Liver (tissue), 9 donors: ENCODE data around the gene FOXO6. TPM values are rescaled to one million over a fixed set of nuclear protein-coding genes. Genes with fewer than 3 reads are reported as not detected.

Experiments
- DNase-seq: peaks from one replicate; pipeline ENCODE4 v3.0.0-alpha.2; 2017; ENCODE audit warnings: low spot score
- H3K27ac ChIP-seq, 2 donors: one replicate each; pipeline ENCODE4 v1.7.0; 2013; ENCODE audit warnings: inconsistent platforms in 2 of 2, low read length in 2 of 2, control low read depth in 1 of 2, low read depth in 1 of 2, mild to moderate bottlenecking in 1 of 2
- H3K27me3 ChIP-seq, 4 donors: one replicate each; pipeline versions ENCODE4 v1.6.1 to v1.7.0; 2013; ENCODE audit warnings: low read length in 3 of 4, inconsistent platforms in 1 of 4, mild to moderate bottlenecking in 1 of 4, moderate library complexity in 1 of 4; ENCODE audit not compliant: control insufficient read depth in 4 of 4, insufficient read depth in 4 of 4
- H3K36me3 ChIP-seq, 4 donors: one replicate each; pipeline versions ENCODE4 v1.6.1 to v1.7.0; 2013; ENCODE audit warnings: low read length in 3 of 4, mild to moderate bottlenecking in 3 of 4, low read depth in 1 of 4, moderate library complexity in 1 of 4; ENCODE audit not compliant: control insufficient read depth in 4 of 4, insufficient read depth in 3 of 4
- H3K4me1 ChIP-seq, 4 donors: one replicate each; pipeline versions ENCODE4 v1.6.1 to v1.7.0; 2013; ENCODE audit warnings: low read length in 3 of 4, mild to moderate bottlenecking in 3 of 4, moderate library complexity in 1 of 4; ENCODE audit not compliant: control insufficient read depth in 4 of 4, insufficient read depth in 4 of 4
- H3K4me3 ChIP-seq, 3 donors: one replicate each; pipeline versions ENCODE4 v1.6.1 to v1.7.0; 2013; ENCODE audit warnings: low read length in 3 of 3, control low read depth in 1 of 3, low read depth in 1 of 3, mild to moderate bottlenecking in 1 of 3
- H3K9ac ChIP-seq, 2 donors: one replicate each; pipeline ENCODE4 v1.7.0; 2013; ENCODE audit warnings: low read length in 2 of 2, mild to moderate bottlenecking in 2 of 2, moderate library complexity in 2 of 2, control low read depth in 1 of 2, low read depth in 1 of 2
- H3K9me3 ChIP-seq, 4 donors: one replicate each; pipeline versions ENCODE4 v1.6.1 to v1.7.0; 2013; ENCODE audit warnings: low read length in 3 of 4; ENCODE audit not compliant: control insufficient read depth in 4 of 4
- ATF3 ChIP-seq: IDR thresholded peaks from 2 replicates; pipeline ENCODE4 v1.6.1; 2016; ENCODE audit warnings: antibody characterized with exemption
- CTCF ChIP-seq: fragments of 150-350 bp; IDR thresholded peaks from 2 replicates; pipeline ENCODE4 v1.5.1; 2017; ENCODE audit warnings: improper control_type of control experiment, low read depth, low read length; ENCODE audit not compliant: missing input control
- EGR1 ChIP-seq, 2 donors: IDR thresholded peaks; 2 replicates each; pipeline ENCODE4 v1.6.1; 2016 to 2018; ENCODE audit warnings: antibody characterized with exemption in 2 of 2, low read depth in 2 of 2
- FOXA1 ChIP-seq: IDR thresholded peaks from 2 replicates; pipeline ENCODE4 v1.6.1; 2016; ENCODE audit warnings: antibody characterized with exemption
- FOXA2 ChIP-seq: IDR thresholded peaks from 2 replicates; pipeline ENCODE4 v1.6.1; 2016; ENCODE audit warnings: antibody characterized with exemption
- GABPA ChIP-seq, 2 donors: IDR thresholded peaks in 1 of 2; conservative IDR thresholded peaks in 1 of 2; 2 replicates each; pipeline ENCODE4 v1.6.1; 2016; ENCODE audit warnings: antibody characterized with exemption in 2 of 2, mild to moderate bottlenecking in 1 of 2, moderate library complexity in 1 of 2
- HNF4G ChIP-seq: IDR thresholded peaks from 2 replicates; pipeline ENCODE4 v1.6.1; 2016; ENCODE audit warnings: antibody characterized with exemption
- JUND ChIP-seq, 2 donors: IDR thresholded peaks; 2 replicates each; pipeline ENCODE4 v1.6.1; 2016; ENCODE audit warnings: antibody characterized with exemption in 2 of 2
- MAX ChIP-seq: IDR thresholded peaks from 2 replicates; pipeline ENCODE4 v1.6.1; 2016; ENCODE audit warnings: antibody characterized with exemption
- NR2F2 ChIP-seq: IDR thresholded peaks from 2 replicates; pipeline ENCODE4 v1.6.1; 2016; ENCODE audit warnings: antibody characterized with exemption
- RAD21 ChIP-seq, 2 donors: IDR thresholded peaks; 2 replicates each; pipeline ENCODE4 v1.6.1; 2016; ENCODE audit warnings: antibody characterized with exemption in 2 of 2, mild to moderate bottlenecking in 2 of 2
- REST ChIP-seq: IDR thresholded peaks from 2 replicates; pipeline ENCODE4 v1.6.1; 2016; ENCODE audit warnings: antibody characterized with exemption, mild to moderate bottlenecking
- RXRA ChIP-seq, 2 donors: IDR thresholded peaks; 2 replicates each; pipeline ENCODE4 v1.6.1; 2017 to 2018; ENCODE audit warnings: antibody characterized with exemption in 2 of 2, mild to moderate bottlenecking in 1 of 2
- SP1 ChIP-seq: IDR thresholded peaks from 2 replicates; pipeline ENCODE4 v1.6.1; 2018; ENCODE audit warnings: antibody characterized with exemption, mild to moderate bottlenecking
- TAF1 ChIP-seq: conservative IDR thresholded peaks from 2 replicates; pipeline ENCODE4 v1.6.1; 2016; ENCODE audit warnings: antibody characterized with exemption, mild to moderate bottlenecking
- YY1 ChIP-seq: IDR thresholded peaks from 2 replicates; pipeline ENCODE4 v1.6.1; 2016; ENCODE audit warnings: antibody characterized with exemption, mild to moderate bottlenecking
- ZBTB33 ChIP-seq: IDR thresholded peaks from 2 replicates; pipeline ENCODE4 v1.6.1; 2016; ENCODE audit warnings: antibody characterized with exemption
- WGBS: extraction: QIAGEN DNeasy Blood & Tissue Kit; methylation state at CpG from one replicate; pipeline ENCODE4 v1.1.7; 2013; 5-methylcytosine and 5-hydroxymethylcytosine counted together
- polyA plus RNA-seq, 2 donors: library from polyadenylated mRNA; stranded (reverse) in 1 of 2; unstranded in 1 of 2; fragments of 200-250 nt in 1 of 2; fragments of >200 nt in 1 of 2; fragmentation: Nextera tagmentation in 1 of 2; extraction: Ambion mirVana in 1 of 2; gene quantifications; one replicate each; pipeline versions ENCODE4 v1.2.1 to v1.2.3, GENCODE V29; 2013 to 2015
- total RNA-seq, 2 donors: library from RNA; depleted of rRNA; stranded (reverse); fragments of >200 nt; gene quantifications; one replicate each; pipeline ENCODE4 v1.2.3, GENCODE V29; 2014
- donor health status: healthy.
- donor health status: healthy.
- donor health status: healthy.
- donor health status: healthy.
- donor health status: healthy.

The FOXO6 gene
- total and polyA plus RNA-seq, 4 donors: 0.02 to 0.09 (median 0.08) TPM; not detected in 1

- no peak for TF ChIP-seq NR2F2
- TF ChIP-seq ATF3: no peak
- no peak for TF ChIP-seq GABPA (IDR thresholded peaks at IDR 0.05 in 1 of 2, conservative IDR thresholded peaks at IDR 0.05 in 1 of 2)
- no peak for TF ChIP-seq ZBTB33
- no peak for TF ChIP-seq HNF4G
- no peak for TF ChIP-seq YY1
- TF ChIP-seq MAX: no peak
- no peak for TF ChIP-seq RAD21 (IDR thresholded peaks at IDR 0.05)
- no peak for TF ChIP-seq RXRA (IDR thresholded peaks at IDR 0.05)
- TF ChIP-seq TAF1: no peak
- no peak for TF ChIP-seq FOXA2
- TF ChIP-seq SP1: no peak
- TF ChIP-seq JUND (IDR thresholded peaks at IDR 0.05): no peak
- no peak for TF ChIP-seq FOXA1
- no peak for TF ChIP-seq CTCF
- no peak for TF ChIP-seq EGR1 (IDR thresholded peaks at IDR 0.05; ENCODE audit: low read depth in 2 of 2)
- TF ChIP-seq REST: no peak
- H3K27me3 ChIP-seq: peaks cover 0 to 2% (median 0%) of the 10 kb centered on the region in 4 donors
Measured at GRCh38 chr1:41394959-41395956, 34.0 kb downstream of the FOXO6 start.

More at GRCh38 chr1:41394959-41395956, 34.0 kb downstream of the FOXO6 start:
- WGBS: 50% methylated on average over 14 of the region's 14 CpGs
- no peak overlapping the region for H3K9ac ChIP-seq
- H3K9me3 ChIP-seq: peaks cover 0 to 2% (median 0%) of the 10 kb centered on the region in 4 donors
- H3K4me3 ChIP-seq: no peak overlapping the region
- H3K4me1 ChIP-seq: no peaks in the 10 kb centered on the region
- H3K36me3 ChIP-seq: no peaks in the 10 kb centered on the region
- DNase-seq: no peak
- no peak overlapping the region for H3K27ac ChIP-seq
